ENCODE data around the gene CCDC57. TPM values are rescaled to one million over a fixed set of nuclear protein-coding genes. Genes with fewer than 3 reads are reported as not detected.
"Not testable (repeated sequence)": the region's sequence is repeated elsewhere in the genome, so short reads cannot be mapped to it uniquely, and the experiment has no call there.

CCDC57 gene
- total RNA-seq, 1 donor from 2014 or later: 92.1 TPM

DNA sequence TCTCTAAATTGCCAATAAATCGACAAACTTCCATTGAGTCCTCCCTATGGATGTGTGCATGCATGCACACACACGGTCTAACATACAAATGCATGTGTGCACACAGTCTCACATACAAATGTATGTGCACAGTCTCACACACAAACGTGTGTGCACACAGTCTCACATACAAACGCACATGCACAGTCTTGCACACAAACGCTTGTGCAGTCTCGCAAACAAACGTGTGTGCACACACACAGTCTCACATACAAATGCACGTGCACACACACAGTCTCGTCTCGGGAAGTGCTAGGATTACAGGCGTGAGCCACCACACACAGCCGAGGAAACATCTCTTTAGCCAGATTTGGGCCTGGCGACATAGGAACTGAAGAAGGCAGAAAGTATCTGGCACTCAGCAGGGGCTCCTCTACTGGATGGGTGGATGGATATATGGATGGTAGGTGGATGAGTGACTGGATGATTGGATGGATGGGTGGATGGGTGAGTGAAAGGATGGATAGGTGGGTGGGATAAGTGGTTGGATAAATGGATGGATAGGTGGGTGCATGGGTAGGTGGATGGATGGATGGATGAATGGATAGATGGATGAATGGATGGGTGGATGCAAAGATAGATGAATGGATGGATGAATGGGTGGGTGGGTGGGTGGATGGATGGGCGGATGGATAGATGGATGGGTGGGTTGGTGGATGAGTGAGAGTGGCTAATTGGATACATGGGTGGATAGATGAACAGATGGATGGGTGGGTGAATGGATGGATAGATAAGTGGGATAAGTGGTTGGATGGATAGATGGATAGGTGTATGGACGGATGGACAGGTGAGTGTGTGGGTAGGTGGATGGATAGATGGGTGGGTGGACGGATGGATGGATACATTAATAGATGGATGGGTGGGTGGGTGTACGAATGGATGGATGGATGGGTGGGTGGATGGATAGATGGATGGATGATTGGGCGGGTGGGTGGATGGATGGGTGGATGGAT, 65.7 kb downstream of the CCDC57 start:
- H3K27me3 Mint-ChIP-seq (ENCODE audit: low read depth): no peaks in the 10 kb centered on the region
- no peak for TF ChIP-seq CTCF (IDR thresholded peaks at IDR 0.05; ENCODE audit: unreplicated experiment)
- no peak for DNase-seq (ENCODE audit: low spot score in 2 of 2, unreplicated experiment in 2 of 2)
- no peak overlapping the region for H3K4me3 Mint-ChIP-seq
- H3K4me1 Mint-ChIP-seq: peaks cover 14% of the 10 kb centered on the region
- no peak overlapping the region for H3K27ac Mint-ChIP-seq
- peaks cover 8% of the 10 kb centered on the region for H3K36me3 Mint-ChIP-seq
- H3K9me3 Mint-ChIP-seq: no peaks in the 10 kb centered on the region

GRCh38 chr17:82145550-82146155, 67.0 kb downstream of the CCDC57 start:
- no peaks in the 10 kb centered on the region for H3K9me3 Mint-ChIP-seq
- peaks cover 8% of the 10 kb centered on the region for H3K36me3 Mint-ChIP-seq
- TF ChIP-seq CTCF (IDR thresholded peaks at IDR 0.05; ENCODE audit: unreplicated experiment): no peak
- H3K27me3 Mint-ChIP-seq (ENCODE audit: low read depth): no peaks in the 10 kb centered on the region
- H3K27ac Mint-ChIP-seq: no peak overlapping the region
- H3K4me3 Mint-ChIP-seq: no peak overlapping the region
- no peak for DNase-seq (ENCODE audit: low spot score in 2 of 2, unreplicated experiment in 2 of 2)
- peaks cover 20% of the 10 kb centered on the region for H3K4me1 Mint-ChIP-seq

DNA sequence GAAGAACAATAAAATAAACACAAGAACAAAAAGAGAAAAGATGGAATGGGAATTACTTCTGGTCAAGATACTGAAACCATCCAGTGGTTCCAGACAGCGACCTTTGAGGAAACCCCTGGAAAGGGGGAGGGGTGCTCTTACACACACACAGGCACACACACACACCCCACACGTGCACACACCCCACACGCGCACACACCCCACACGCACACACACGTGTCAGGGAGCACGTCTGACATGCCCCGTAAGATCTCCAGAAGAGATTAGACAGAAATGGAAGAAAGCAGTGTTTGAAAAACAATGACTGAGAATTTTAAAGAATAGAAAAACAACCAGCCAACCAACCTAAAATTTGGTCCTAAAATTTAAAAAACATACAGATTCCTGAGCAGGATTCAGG, 69.3 kb downstream of the CCDC57 start:
- TF ChIP-seq CTCF (IDR thresholded peaks at IDR 0.05; ENCODE audit: unreplicated experiment): no peak
- no peaks in the 10 kb centered on the region for H3K9me3 Mint-ChIP-seq
- H3K4me3 Mint-ChIP-seq: no peak overlapping the region
- no peak overlapping the region for H3K27ac Mint-ChIP-seq
- H3K36me3 Mint-ChIP-seq: peaks cover 9% of the 10 kb centered on the region
- no peak for DNase-seq (ENCODE audit: low spot score in 2 of 2, unreplicated experiment in 2 of 2)
- no peaks in the 10 kb centered on the region for H3K27me3 Mint-ChIP-seq (ENCODE audit: low read depth)
- H3K4me1 Mint-ChIP-seq: peaks cover 20% of the 10 kb centered on the region

- H3K36me3 Mint-ChIP-seq; H3K27ac Mint-ChIP-seq; H3K4me1 Mint-ChIP-seq; H3K4me3 Mint-ChIP-seq; H3K27me3 Mint-ChIP-seq (ENCODE audit: low read depth); DNase-seq (ENCODE audit: low spot score in 2 of 2, unreplicated experiment in 2 of 2); H3K9me3 Mint-ChIP-seq: not testable (repeated sequence)
Observed at GRCh38 chr17:82139961-82140360, 72.7 kb downstream of the CCDC57 start.

- DNase-seq (ENCODE audit: low spot score in 2 of 2, unreplicated experiment in 2 of 2): no peak
- Mint-ChIP-seq H3K4me3 (no peak overlapping the region), H3K27me3 (ENCODE audit: low read depth) (no peaks in the 10 kb centered on the region), H3K27ac (no peak overlapping the region), H3K36me3 (peaks cover 3% of the 10 kb centered on the region), H3K4me1 (peaks cover 14% of the 10 kb centered on the region), H3K9me3 (no peaks in the 10 kb centered on the region)
- no peak for TF ChIP-seq CTCF (IDR thresholded peaks at IDR 0.05; ENCODE audit: unreplicated experiment)
Observed at GRCh38 chr17:82138511-82138992, 74.1 kb downstream of the CCDC57 start.

DNA sequence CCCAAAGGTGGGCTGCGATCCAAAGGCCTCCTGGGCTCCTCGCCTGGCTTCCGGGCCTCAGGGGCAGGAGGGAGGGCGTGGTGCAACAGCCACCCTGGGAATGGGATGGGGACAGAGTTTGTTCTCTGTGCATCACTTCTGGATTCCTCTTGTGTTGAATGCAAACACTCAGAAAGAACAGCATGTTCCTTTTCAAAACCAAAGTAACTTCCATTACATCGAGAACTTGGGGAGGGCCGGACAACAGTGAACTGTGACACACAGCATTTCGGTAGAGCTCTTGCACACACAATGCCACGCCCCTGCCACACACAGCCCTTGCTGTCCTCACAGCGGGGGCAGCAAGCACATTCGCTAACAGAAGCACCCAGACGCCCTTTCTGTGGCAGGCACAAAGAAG, 78.5 kb downstream of the CCDC57 start:
- Mint-ChIP-seq H3K9me3 (no peaks in the 10 kb centered on the region), H3K4me3 (no peak overlapping the region), H3K4me1 (peaks cover 7% of the 10 kb centered on the region), H3K36me3 (peaks cover 2% of the 10 kb centered on the region), H3K27ac (peak overlapping the region; percentile 37), H3K27me3 (ENCODE audit: low read depth) (no peaks in the 10 kb centered on the region)
- no peak for TF ChIP-seq CTCF (IDR thresholded peaks at IDR 0.05; ENCODE audit: unreplicated experiment)
- DNase-seq (ENCODE audit: low spot score in 2 of 2, unreplicated experiment in 2 of 2): no peak

DNA sequence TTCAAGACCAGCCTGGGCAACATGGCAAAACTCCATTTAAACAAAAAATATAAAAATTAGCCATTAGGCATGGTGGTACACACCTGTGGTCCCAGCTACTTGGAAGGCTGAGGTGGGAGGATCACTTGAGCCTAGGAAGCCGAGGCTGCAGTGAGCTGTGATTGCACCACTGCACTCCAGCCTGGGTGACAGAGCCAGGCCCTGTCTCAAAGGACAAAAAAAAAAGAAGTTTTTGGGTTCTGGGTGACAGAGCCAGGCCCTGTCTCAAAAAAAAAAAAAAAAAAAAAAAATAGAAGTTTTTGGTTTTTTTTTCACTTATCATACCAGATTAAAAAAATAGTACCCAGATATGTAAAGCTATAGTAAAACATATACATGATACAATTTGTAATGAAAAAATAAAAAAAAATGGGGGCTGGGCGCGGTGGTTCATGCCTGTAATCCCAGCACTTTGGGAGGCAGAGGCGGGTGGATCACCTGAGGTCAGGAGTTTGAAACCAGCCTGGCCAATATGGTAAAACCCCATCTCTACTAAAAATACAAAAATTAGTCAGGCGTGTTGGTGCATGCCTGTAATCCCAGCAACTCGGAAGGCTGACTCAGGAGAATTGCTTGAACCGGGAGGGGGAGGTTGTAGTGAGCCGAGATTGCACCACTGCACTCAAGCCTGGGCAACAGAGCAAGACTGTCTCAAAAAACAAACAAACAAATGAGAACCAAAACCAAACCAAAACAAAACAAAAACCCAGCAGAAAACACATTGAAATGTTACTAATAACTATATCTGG, 79.3 kb downstream of the CCDC57 start:
- not testable (repeated sequence) for H3K9me3 Mint-ChIP-seq; H3K4me3 Mint-ChIP-seq; H3K36me3 Mint-ChIP-seq; H3K4me1 Mint-ChIP-seq; DNase-seq (ENCODE audit: low spot score in 2 of 2, unreplicated experiment in 2 of 2); H3K27me3 Mint-ChIP-seq (ENCODE audit: low read depth)
- H3K27ac Mint-ChIP-seq: peak overlapping the region; percentile 60
